Lung (tissue), 12 donors: ENCODE results near the gene ZNF358. TPM values are rescaled to one million over a fixed set of nuclear protein-coding genes. Genes with fewer than 3 reads are reported as not detected.
A peak's percentile ranks its signal among the peaks of the same experiment; 100 is the strongest.

Experiments used
- ATAC-seq: fragments of 200-7000 bp; cut with Tn5 transposase; one replicate; pipeline ENCODE4 v1.9.1; 2020; ENCODE audit warnings: moderate number of reproducible peaks; ENCODE audit not compliant: insufficient read depth, low FRiP score
- DNase-seq, 3 donors: peaks; one replicate each; pipeline ENCODE4 v3.0.0-alpha.2; 2013 to 2017
- H3K27ac ChIP-seq, 2 donors: one replicate each; pipeline ENCODE4 v1.5.1; 2013; ENCODE audit warnings: mild to moderate bottlenecking in 2 of 2, moderate library complexity in 2 of 2, control low read depth in 1 of 2, inconsistent platforms in 1 of 2, low read depth in 1 of 2, low read length in 1 of 2
- H3K27me3 ChIP-seq, 3 donors: one replicate each; pipeline ENCODE4 v1.5.1; 2013; ENCODE audit warnings: low read length in 2 of 3; ENCODE audit not compliant: control insufficient read depth in 3 of 3, insufficient read depth in 3 of 3
- H3K36me3 ChIP-seq, 4 donors: one replicate each; pipeline ENCODE4 v1.5.1; 2013; ENCODE audit warnings: low read length in 4 of 4, mild to moderate bottlenecking in 1 of 4, moderate library complexity in 1 of 4; ENCODE audit not compliant: control insufficient read depth in 4 of 4, insufficient read depth in 4 of 4
- H3K4me1 ChIP-seq, 5 donors: one replicate each; pipeline ENCODE4 v1.5.1; 2013; ENCODE audit warnings: low read length in 5 of 5, mild to moderate bottlenecking in 2 of 5, moderate library complexity in 1 of 5; ENCODE audit not compliant: control insufficient read depth in 5 of 5, insufficient read depth in 5 of 5
- H3K4me3 ChIP-seq: one replicate; pipeline ENCODE4 v1.5.1; 2013; ENCODE audit warnings: mild to moderate bottlenecking, control low read depth, moderate library complexity
- H3K9ac ChIP-seq, 2 donors: one replicate each; pipeline ENCODE4 v1.5.1; 2013; ENCODE audit warnings: low read length in 2 of 2, control low read depth in 1 of 2; ENCODE audit not compliant: insufficient read depth in 1 of 2
- H3K9me3 ChIP-seq, 4 donors: one replicate each; pipeline ENCODE4 v1.5.1; 2013; ENCODE audit warnings: low read length in 3 of 4, mild to moderate bottlenecking in 1 of 4, moderate library complexity in 1 of 4; ENCODE audit not compliant: control insufficient read depth in 4 of 4, insufficient read depth in 3 of 4
- CTCF ChIP-seq: IDR thresholded peaks from 2 replicates; pipeline ENCODE4 v1.5.1; 2012; ENCODE audit warnings: mild to moderate bottlenecking; ENCODE audit errors: control extremely low read depth, extremely low read depth
- WGBS, 2 donors: extraction: QIAGEN DNeasy Blood & Tissue Kit; methylation state at CpG; one replicate each; pipeline ENCODE4 v1.1.7; 2013; 5-methylcytosine and 5-hydroxymethylcytosine counted together
- polyA plus RNA-seq, 2 donors: library from polyadenylated mRNA; stranded (reverse); fragments of 200-250 nt; gene quantifications; one replicate each; pipeline ENCODE4 v1.2.1, GENCODE V29; 2013
- total RNA-seq, 2 donors: library from RNA; depleted of rRNA in 1 of 2; stranded (reverse); fragments of >200 nt in 1 of 2; gene quantifications; one replicate each; pipeline ENCODE4 v1.2.1, GENCODE V29; 2014 to 2021
- donor health status: control.
- donor health status: control.
- donor health status: Bipolar disorder and iron deficiency.
- donor health status: healthy.
- donor health status: DM: yes; HTN: yes; CAD: no.

The ZNF358 gene
- total and polyA plus RNA-seq, 4 donors: 24.2 to 71.8 (median 34.7) TPM

GRCh38 chr19:7533281-7533885, 17.5 kb downstream of the ZNF358 start:
- peaks cover 0 to 25% (median 5%) of the 10 kb centered on the region in 4 donors for H3K36me3 ChIP-seq
- DNase-seq (peak; percentile 61 to 68 (median 63)), ATAC-seq (no peak)
- no peak overlapping the region for H3K4me3 ChIP-seq
- H3K27ac ChIP-seq: peak overlapping the region; percentile 62 to 71
- 33 to 42% methylated on average over 30 of the region's 30 CpGs for WGBS, 2 donors
- H3K9ac ChIP-seq: peak overlapping the region; percentile 25 to 51
- H3K27me3 ChIP-seq: no peaks in the 10 kb centered on the region
- no peak for TF ChIP-seq CTCF
- peaks cover 0 to 14% (median 0%) of the 10 kb centered on the region in 5 donors for H3K4me1 ChIP-seq
- no peaks in the 10 kb centered on the region for H3K9me3 ChIP-seq

GRCh38 chr19:7533925-7534480, 18.1 kb downstream of the ZNF358 start:
- peak overlapping the region; percentile 80 for H3K4me3 ChIP-seq
- no peaks in the 10 kb centered on the region for H3K9me3 ChIP-seq
- H3K9ac ChIP-seq: peak overlapping the region; percentile 25 to 82
- DNase-seq (peak; percentile 91 to 95 (median 94)), ATAC-seq (peak; percentile 68)
- WGBS, 2 donors: 0 to 1% methylated on average over 37 to 41 of the region's 41 CpGs
- no peak for TF ChIP-seq CTCF
- H3K27ac ChIP-seq: peak overlapping the region; percentile 74 to 90
- H3K4me1 ChIP-seq: peaks cover 0 to 14% (median 0%) of the 10 kb centered on the region in 5 donors
- peaks cover 0 to 20% (median 4%) of the 10 kb centered on the region in 4 donors for H3K36me3 ChIP-seq
- no peaks in the 10 kb centered on the region for H3K27me3 ChIP-seq

GRCh38 chr19:7534531-7535046, 18.7 kb downstream of the ZNF358 start:
- no peaks in the 10 kb centered on the region for H3K27me3 ChIP-seq
- peak overlapping the region; percentile 74 to 90 for H3K27ac ChIP-seq
- peak; percentile 17 for ATAC-seq
- peak; percentile 83 to 87 (median 84) for DNase-seq
- peak overlapping the region in 1 of 2 donors; percentile 82 for H3K9ac ChIP-seq
- WGBS, 2 donors: 1% methylated on average over 27 of the region's 27 CpGs
- H3K9me3 ChIP-seq: no peaks in the 10 kb centered on the region
- H3K4me1 ChIP-seq: peaks cover 0 to 14% (median 0%) of the 10 kb centered on the region in 5 donors
- H3K36me3 ChIP-seq: peaks cover 0 to 18% (median 3%) of the 10 kb centered on the region in 4 donors
- no peak for TF ChIP-seq CTCF
- H3K4me3 ChIP-seq: peak overlapping the region; percentile 80
